Endometrial microvascular endothelial cells (primary cell): ENCODE results near the gene CRAT. TPM values are rescaled to one million over a fixed set of nuclear protein-coding genes. Genes with fewer than 3 reads are reported as not detected.
"Not testable (repeated sequence)": the region's sequence is repeated elsewhere in the genome, so short reads cannot be mapped to it uniquely, and the experiment has no call there.

Source experiments
- in situ Hi-C: cut with HindIII; loops from 2 replicates; pipeline ENCODE4 v1.10.0; 2017; ENCODE audit warnings: low sequenced_read_pairs, low pct_unique_long_range_greater_than_20kb; ENCODE audit errors: inconsistent ontology term
- total RNA-seq: library from RNA; depleted of rRNA; stranded (reverse); fragments of >200 nt; gene quantifications from one replicate; pipeline ENCODE4 v1.2.3, GENCODE V29; 2015; ENCODE audit errors: inconsistent ontology term

The CRAT gene
- total RNA-seq, 1 donor from 2014 or later: 49.0 TPM

- in situ Hi-C loops: loop anchor here (10.0 kb wide), 1 partner anchor 485 kb away; the partner anchor contains the start of genes C9orf50 and NTMT1
Measured at GRCh38 chr9:129139233-129139992, 28.8 kb upstream of the CRAT start.

GRCh38 chr9:129138476-129139232 lies 28.1 kb upstream of the CRAT start:
- in situ Hi-C loops: loop anchor here (10.0 kb wide), 1 partner anchor 486 kb away; the partner anchor contains the start of genes C9orf50 and NTMT1

DNA sequence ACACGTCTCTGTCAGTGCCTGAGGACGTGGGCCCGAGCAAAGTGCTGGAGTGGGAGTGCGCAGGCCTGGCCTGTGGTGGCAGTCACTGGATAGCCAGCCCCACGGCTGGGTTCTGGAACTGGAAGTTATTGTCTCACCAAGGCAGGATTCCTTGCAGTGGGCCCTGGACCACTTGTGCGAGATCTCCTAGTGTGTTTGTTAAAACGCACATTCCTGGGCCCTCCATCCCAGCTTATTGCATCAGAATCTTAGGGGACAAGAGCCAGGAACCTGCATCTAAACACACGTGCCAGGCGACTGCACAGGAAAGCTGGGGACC lies 27.5 kb upstream of the CRAT start:
- in situ Hi-C loops: loop anchor here (10.0 kb wide), 1 partner anchor 487 kb away; the partner anchor contains the start of genes C9orf50 and NTMT1

- in situ Hi-C loops: loop anchor here (10.0 kb wide), 1 partner anchor 487 kb away; the partner anchor contains the start of genes C9orf50 and NTMT1
Measured at GRCh38 chr9:129137292-129138143, 26.9 kb upstream of the CRAT start.

- in situ Hi-C loops: loop anchor here (10.0 kb wide), 1 partner anchor 488 kb away; the partner anchor contains the start of genes C9orf50 and NTMT1
Measured at GRCh38 chr9:129136446-129137035, 25.9 kb upstream of the CRAT start.

DNA sequence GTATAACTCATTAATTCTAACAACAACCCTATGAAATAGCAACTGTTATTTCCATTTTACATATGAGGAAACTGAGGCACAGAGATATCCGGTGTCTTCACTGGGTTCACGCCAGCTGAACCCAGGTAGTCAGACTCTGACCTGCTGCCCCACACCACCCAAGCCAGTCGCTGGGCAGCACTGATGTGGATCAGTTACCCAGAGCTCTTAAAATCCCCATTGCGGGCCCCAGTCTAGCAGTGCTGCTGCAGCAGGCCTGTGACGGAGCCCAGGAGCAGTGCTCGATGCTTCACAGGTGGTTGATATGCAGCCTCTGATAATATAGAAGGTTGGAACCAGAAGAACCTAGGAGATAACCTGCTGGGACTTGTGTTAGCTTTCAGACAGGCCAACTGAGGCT lies 24.9 kb upstream of the CRAT start:
- in situ Hi-C loops: loop anchor here (10.0 kb wide), 1 partner anchor 489 kb away; the partner anchor contains the start of genes C9orf50 and NTMT1

- in situ Hi-C loops: loop anchor here (10.0 kb wide), 1 partner anchor 492 kb away; the partner anchor contains the start of genes C9orf50 and NTMT1
Measured at GRCh38 chr9:129133082-129133481, 22.5 kb upstream of the CRAT start.

- in situ Hi-C loops: loop anchor here (10.0 kb wide), 1 partner anchor 493 kb away; the partner anchor contains the start of genes C9orf50 and NTMT1
Measured at GRCh38 chr9:129131300-129132145, 20.9 kb upstream of the CRAT start.

- in situ Hi-C loops: loop anchor here (10.0 kb wide), 1 partner anchor 494 kb away; the partner anchor contains the start of genes C9orf50 and NTMT1
Measured at GRCh38 chr9:129130791-129131190, 20.2 kb upstream of the CRAT start.

DNA sequence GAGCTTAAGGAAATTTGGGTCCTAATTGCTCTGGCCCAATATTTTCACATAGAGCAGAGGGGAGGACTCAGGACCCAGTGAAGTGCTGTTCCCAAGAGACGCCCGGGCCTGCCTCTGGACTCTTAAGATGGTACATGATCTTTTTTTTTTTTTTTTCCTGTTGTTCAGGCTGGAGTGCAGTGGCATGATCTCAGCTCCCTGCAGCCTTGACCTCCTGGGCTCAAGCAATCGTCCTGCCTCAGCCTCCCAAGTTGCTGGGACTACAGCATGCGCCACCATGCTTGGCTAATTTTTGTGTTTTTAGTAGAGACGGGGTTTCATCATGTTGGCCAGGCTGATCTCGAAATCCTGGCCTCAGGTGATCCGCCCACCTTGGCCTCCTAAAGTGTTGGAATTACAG lies 19.7 kb upstream of the CRAT start:
- in situ Hi-C loops: loop anchor here (10.0 kb wide), 1 partner anchor 495 kb away; the partner anchor contains the start of genes C9orf50 and NTMT1

GRCh38 chr9:129128689-129129088 lies 18.1 kb upstream of the CRAT start:
- in situ Hi-C loops: no loop called here

DNA sequence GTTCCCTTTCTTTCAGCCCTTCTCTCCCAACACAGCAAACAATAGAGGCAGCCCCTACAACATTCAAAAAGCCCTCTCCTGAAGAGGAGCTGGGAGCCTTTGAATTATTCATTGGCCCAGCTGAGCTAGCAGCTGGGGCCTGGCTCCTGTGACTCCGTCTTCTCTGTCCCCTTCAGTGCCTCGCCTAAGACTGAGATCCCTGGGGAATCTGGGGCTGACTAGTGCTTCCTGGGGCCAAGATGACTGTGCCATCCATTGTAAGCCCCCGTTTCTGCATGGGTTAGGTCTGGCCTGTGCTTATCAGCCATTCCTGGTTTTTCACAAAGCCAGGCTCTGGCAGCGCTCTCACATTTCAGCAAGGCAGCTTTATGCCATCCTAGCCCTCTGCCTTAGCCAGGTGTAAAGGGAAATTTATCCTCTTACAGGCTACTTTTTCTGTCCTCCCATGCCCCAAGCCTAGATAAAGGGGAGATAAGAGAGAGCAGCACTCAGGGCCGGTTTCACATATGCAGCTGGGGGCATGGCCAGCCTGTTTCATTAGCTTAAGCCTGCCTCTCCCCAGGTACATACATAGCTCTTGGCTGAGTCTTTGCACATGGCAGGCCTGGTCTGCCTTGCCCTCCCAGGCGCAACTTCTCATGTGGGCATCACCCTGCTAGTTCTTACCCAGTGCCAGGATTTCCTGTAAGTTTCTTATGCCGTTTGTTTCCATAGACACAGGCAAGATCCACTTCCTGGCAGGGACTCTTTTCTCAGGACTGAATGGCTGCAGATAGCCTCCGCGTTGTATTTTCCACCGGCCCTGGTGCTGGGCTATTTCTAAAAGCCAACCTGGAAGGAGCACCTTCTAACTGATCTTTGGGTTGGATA lies 16.4 kb upstream of the CRAT start:
- in situ Hi-C loops: no loop called here

GRCh38 chr9:129125478-129125877 lies 14.9 kb upstream of the CRAT start:
- in situ Hi-C loops: no loop called here

GRCh38 chr9:129124506-129125069 lies 14.0 kb upstream of the CRAT start:
- in situ Hi-C loops: no loop called here

DNA sequence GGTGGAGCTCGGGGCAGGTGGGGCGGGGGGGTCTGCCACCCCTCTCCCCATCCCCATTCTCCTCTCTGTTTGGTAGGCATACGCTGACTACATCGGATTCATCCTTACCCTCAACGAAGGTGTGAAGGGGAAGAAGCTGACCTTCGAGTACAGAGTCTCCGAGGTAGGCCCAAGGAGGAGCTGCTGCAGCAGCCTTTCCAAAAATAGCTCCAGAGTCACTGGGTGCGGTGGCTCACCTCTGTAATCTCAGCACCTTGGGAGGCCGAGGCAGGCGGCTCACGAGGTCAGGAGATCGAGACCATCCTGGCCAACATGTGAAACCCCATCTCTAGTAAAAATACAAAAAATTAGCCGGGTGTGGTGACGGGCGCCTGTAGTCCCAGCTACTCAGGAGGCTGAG lies 12.4 kb upstream of the CRAT start:
- in situ Hi-C loops: not testable (repeated sequence)

- in situ Hi-C loops: no loop called here
Measured at GRCh38 chr9:129122133-129122532, 11.5 kb upstream of the CRAT start.
